ENCODE results near the gene SOX12.

GRCh38 chr20:370151-370600 is 44.8 kb downstream of the SOX12 start:
- TF ChIP-seq, protein P1, sequence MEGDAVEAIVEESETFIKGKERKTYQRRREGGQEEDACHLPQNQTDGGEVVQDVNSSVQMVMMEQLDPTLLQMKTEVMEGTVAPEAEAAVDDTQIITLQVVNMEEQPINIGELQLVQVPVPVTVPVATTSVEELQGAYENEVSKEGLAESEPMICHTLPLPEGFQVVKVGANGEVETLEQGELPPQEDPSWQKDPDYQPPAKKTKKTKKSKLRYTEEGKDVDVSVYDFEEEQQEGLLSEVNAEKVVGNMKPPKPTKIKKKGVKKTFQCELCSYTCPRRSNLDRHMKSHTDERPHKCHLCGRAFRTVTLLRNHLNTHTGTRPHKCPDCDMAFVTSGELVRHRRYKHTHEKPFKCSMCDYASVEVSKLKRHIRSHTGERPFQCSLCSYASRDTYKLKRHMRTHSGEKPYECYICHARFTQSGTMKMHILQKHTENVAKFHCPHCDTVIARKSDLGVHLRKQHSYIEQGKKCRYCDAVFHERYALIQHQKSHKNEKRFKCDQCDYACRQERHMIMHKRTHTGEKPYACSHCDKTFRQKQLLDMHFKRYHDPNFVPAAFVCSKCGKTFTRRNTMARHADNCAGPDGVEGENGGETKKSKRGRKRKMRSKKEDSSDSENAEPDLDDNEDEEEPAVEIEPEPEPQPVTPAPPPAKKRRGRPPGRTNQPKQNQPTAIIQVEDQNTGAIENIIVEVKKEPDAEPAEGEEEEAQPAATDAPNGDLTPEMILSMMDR (IDR thresholded peaks at IDR 0.05; ENCODE audit: insufficient read depth, low read depth, low read length), result no peak
- TF ChIP-seq EZH2 (IDR thresholded peaks at IDR 0.05; ENCODE audit: insufficient read depth, low read length), result no peak

Data from astrocyte (in vitro differentiated cells and primary cell).